ENCODE results near the gene MT2A.

DNA sequence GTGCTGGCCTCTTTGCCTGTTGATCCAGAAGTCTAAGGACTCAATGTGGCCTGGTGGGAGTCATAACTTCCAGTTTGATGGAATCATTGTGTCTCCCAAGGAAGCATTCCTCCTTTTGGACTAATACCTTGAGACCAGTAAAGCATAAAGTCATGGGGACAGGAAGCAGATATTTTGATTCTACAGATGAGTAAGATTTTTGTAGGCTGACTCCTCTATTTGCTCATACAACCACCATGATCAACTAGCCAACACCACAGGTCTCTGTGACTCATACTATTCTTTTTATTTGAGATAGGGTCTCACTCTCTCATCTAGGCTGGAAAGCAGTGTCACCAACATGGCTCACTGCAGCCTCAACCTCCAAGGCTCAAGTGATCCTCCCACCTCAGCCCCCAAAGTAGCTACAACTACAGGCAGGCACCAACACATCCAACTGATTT is 6.2 kb downstream of the MT2A start:
- TF ChIP-seq, protein P1, sequence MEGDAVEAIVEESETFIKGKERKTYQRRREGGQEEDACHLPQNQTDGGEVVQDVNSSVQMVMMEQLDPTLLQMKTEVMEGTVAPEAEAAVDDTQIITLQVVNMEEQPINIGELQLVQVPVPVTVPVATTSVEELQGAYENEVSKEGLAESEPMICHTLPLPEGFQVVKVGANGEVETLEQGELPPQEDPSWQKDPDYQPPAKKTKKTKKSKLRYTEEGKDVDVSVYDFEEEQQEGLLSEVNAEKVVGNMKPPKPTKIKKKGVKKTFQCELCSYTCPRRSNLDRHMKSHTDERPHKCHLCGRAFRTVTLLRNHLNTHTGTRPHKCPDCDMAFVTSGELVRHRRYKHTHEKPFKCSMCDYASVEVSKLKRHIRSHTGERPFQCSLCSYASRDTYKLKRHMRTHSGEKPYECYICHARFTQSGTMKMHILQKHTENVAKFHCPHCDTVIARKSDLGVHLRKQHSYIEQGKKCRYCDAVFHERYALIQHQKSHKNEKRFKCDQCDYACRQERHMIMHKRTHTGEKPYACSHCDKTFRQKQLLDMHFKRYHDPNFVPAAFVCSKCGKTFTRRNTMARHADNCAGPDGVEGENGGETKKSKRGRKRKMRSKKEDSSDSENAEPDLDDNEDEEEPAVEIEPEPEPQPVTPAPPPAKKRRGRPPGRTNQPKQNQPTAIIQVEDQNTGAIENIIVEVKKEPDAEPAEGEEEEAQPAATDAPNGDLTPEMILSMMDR (IDR thresholded peaks at IDR 0.05 in 4 of 5, conservative IDR thresholded peaks at IDR 0.05 in 1 of 5) = no peak
- TF ChIP-seq POLR2A (IDR thresholded peaks at IDR 0.05) = no peak

All from gastrocnemius medialis (tissue), 4 donors.